ENCODE results near the gene ZNF214. TPM values are rescaled to one million over a fixed set of nuclear protein-coding genes. Genes with fewer than 3 reads are reported as not detected.
A peak's percentile ranks its signal among the peaks of the same experiment; 100 is the strongest.

Gene ZNF214
- total and polyA plus RNA-seq, 4 donors, result 0.57 to 2.3 (median 1.2) TPM

DNA sequence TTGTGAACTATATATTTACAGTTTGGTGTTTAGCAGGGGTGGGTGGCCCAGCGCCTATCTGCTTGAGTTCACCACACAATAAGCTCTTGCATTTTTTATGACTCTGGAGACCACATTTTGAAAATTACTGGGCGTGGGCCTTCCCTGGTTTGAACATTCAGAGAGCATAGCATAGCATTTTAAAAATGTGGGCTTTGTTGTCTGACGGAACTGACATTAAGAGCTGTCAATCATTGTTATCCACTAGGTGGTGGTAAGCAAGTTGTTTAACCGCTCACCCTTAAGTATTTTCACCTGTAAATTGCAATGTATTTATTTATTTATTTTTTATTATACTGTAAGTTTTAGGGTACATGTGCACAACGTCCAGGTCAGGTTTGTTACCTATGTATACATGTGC, 1.2 kb upstream of the ZNF214 start:
- no peak overlapping the region for H3K27ac ChIP-seq (ENCODE audit: low read depth in 1 of 2, low read length in 2 of 2)
- no peak for DNase-seq (ENCODE audit: low spot score)
- WGBS, result 84% methylated on average over 5 of the region's 5 CpGs

GRCh38 chr11:7019500-7020182, 505 bp downstream of the ZNF214 start:
- peak overlapping the region; percentile 21 to 65 for H3K9ac ChIP-seq (ENCODE audit: low read depth in 1 of 2, low read length in 2 of 2)
- peak overlapping the region; percentile 64 to 99 (median 70) for H3K4me3 ChIP-seq (ENCODE audit: low read depth in 1 of 3, low read length in 3 of 3)
- H3K9me3 ChIP-seq (ENCODE audit: control insufficient read depth in 4 of 4, low read length in 3 of 4), result no peaks in the 10 kb centered on the region
- peak overlapping the region; percentile 26 to 77 for H3K27ac ChIP-seq (ENCODE audit: low read depth in 1 of 2, low read length in 2 of 2)
- no peaks in the 10 kb centered on the region for H3K36me3 ChIP-seq (ENCODE audit: control insufficient read depth in 4 of 4, insufficient read depth in 3 of 4, low read depth in 1 of 4, low read length in 3 of 4)
- H3K27me3 ChIP-seq (ENCODE audit: control insufficient read depth in 4 of 4, insufficient read depth in 4 of 4, low read length in 3 of 4), result no peaks in the 10 kb centered on the region
- no peak for DNase-seq (ENCODE audit: low spot score)
- WGBS, result 2% methylated on average over 26 of the region's 26 CpGs
- H3K4me1 ChIP-seq (ENCODE audit: control insufficient read depth in 4 of 4, insufficient read depth in 4 of 4, low read length in 3 of 4), result peaks cover 0 to 18% (median 12%) of the 10 kb centered on the region in 4 donors
- TF ChIP-seq EGR1 (IDR thresholded peaks at IDR 0.05; ENCODE audit: low read depth in 2 of 2) (no peak), TAF1 (conservative IDR thresholded peaks at IDR 0.05) (no peak), FOXA2 (IDR thresholded peaks at IDR 0.05) (no peak), SP1 (IDR thresholded peaks at IDR 0.05) (no peak), RXRA (IDR thresholded peaks at IDR 0.05) (no peak), MAX (IDR thresholded peaks at IDR 0.05) (no peak), CTCF (IDR thresholded peaks at IDR 0.05; ENCODE audit: low read depth, low read length, missing input control) (no peak), REST (IDR thresholded peaks at IDR 0.05) (no peak), JUND (IDR thresholded peaks at IDR 0.05) (no peak), NR2F2 (IDR thresholded peaks at IDR 0.05) (no peak), RAD21 (IDR thresholded peaks at IDR 0.05) (no peak), HNF4G (IDR thresholded peaks at IDR 0.05) (no peak), GABPA (IDR thresholded peaks at IDR 0.05 in 1 of 2, conservative IDR thresholded peaks at IDR 0.05 in 1 of 2) (no peak), YY1 (IDR thresholded peaks at IDR 0.05) (no peak), FOXA1 (IDR thresholded peaks at IDR 0.05) (no peak), HNF4A (conservative IDR thresholded peaks at IDR 0.05) (no peak)
- TF ChIP-seq, protein P1, sequence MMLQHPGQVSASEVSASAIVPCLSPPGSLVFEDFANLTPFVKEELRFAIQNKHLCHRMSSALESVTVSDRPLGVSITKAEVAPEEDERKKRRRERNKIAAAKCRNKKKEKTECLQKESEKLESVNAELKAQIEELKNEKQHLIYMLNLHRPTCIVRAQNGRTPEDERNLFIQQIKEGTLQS (IDR thresholded peaks at IDR 0.05), result no peak

More for the DNA sequence above, 1.2 kb upstream of the ZNF214 start:
- TF ChIP-seq FOXA1 (IDR thresholded peaks at IDR 0.05), result no peak
- TF ChIP-seq REST (IDR thresholded peaks at IDR 0.05), result no peak
- no peak for TF ChIP-seq TAF1 (conservative IDR thresholded peaks at IDR 0.05)
- TF ChIP-seq RAD21 (IDR thresholded peaks at IDR 0.05), result no peak
- no peak for TF ChIP-seq JUND (IDR thresholded peaks at IDR 0.05)
- no peak for TF ChIP-seq GABPA (IDR thresholded peaks at IDR 0.05 in 1 of 2, conservative IDR thresholded peaks at IDR 0.05 in 1 of 2)
- Histone ChIP-seq H3K36me3 (ENCODE audit: control insufficient read depth in 4 of 4, insufficient read depth in 3 of 4, low read depth in 1 of 4, low read length in 3 of 4) (no peaks in the 10 kb centered on the region), H3K4me3 (ENCODE audit: low read depth in 1 of 3, low read length in 3 of 3) (peak overlapping the region in 1 of 3 donors; percentile 64), H3K4me1 (ENCODE audit: control insufficient read depth in 4 of 4, insufficient read depth in 4 of 4, low read length in 3 of 4) (peaks cover 0 to 18% (median 12%) of the 10 kb centered on the region in 4 donors), H3K9me3 (ENCODE audit: control insufficient read depth in 4 of 4, low read length in 3 of 4) (no peaks in the 10 kb centered on the region), H3K27me3 (ENCODE audit: control insufficient read depth in 4 of 4, insufficient read depth in 4 of 4, low read length in 3 of 4) (no peaks in the 10 kb centered on the region), H3K9ac (ENCODE audit: low read depth in 1 of 2, low read length in 2 of 2) (no peak overlapping the region)
